ENCODE results near the gene KRT37. TPM values are rescaled to one million over a fixed set of nuclear protein-coding genes. Genes with fewer than 3 reads are reported as not detected.

KRT37 gene
- total and polyA plus RNA-seq, 2 of the 13 experiments (the other 11 are each of a cell fraction or from before 2014, with no cell fraction given) = 0.69 TPM; not detected in 1

GRCh38 chr17:41415833-41416335 is 8.5 kb downstream of the KRT37 start (continued):
- TF ChIP-seq ZNF280B (CRISPR knock-in tag; IDR thresholded peaks at IDR 0.05; ENCODE audit: borderline replicate concordance) (no peak), MLLT10 (CRISPR knock-in tag; IDR thresholded peaks at IDR 0.05) (no peak), ZNF589 (CRISPR knock-in tag; conservative IDR thresholded peaks at IDR 0.05) (no peak), ZBTB42 (CRISPR knock-in tag; IDR thresholded peaks at IDR 0.05) (no peak), ZNF569 (CRISPR knock-in tag; IDR thresholded peaks at IDR 0.05; ENCODE audit: borderline replicate concordance) (no peak), ZNF639 (CRISPR knock-in tag; conservative IDR thresholded peaks at IDR 0.05) (0 out of 2 replicates have a peak, but pooled peaks have one; percentile 46), CEBPB (IDR thresholded peaks at IDR 0.05; ENCODE audit: borderline replicate concordance, low read depth, low read length) (no peak), MLX (CRISPR knock-in tag; IDR thresholded peaks at IDR 0.05) (peak; percentile 61), ZNF30 (CRISPR knock-in tag; IDR thresholded peaks at IDR 0.05) (no peak), ZNF564 (CRISPR knock-in tag; IDR thresholded peaks at IDR 0.05) (no peak), ATF3 (CRISPR knock-in tag; IDR thresholded peaks at IDR 0.05) (peak; percentile 61; the same call in 1 of the 2 replicates), NPAS2 (CRISPR knock-in tag; IDR thresholded peaks at IDR 0.05; ENCODE audit: borderline replicate concordance) (no peak), ZNF773 (CRISPR knock-in tag; IDR thresholded peaks at IDR 0.05; ENCODE audit: borderline replicate concordance) (no peak), BATF2 (CRISPR knock-in tag; IDR thresholded peaks at IDR 0.05) (no peak), ZNF660 (CRISPR knock-in tag; IDR thresholded peaks at IDR 0.05; ENCODE audit: borderline replicate concordance, low read depth) (no peak), ZNF891 (CRISPR knock-in tag; IDR thresholded peaks at IDR 0.05) (no peak), AKAP8 (CRISPR knock-in tag; IDR thresholded peaks at IDR 0.05) (no peak), ZBTB49 (CRISPR knock-in tag; IDR thresholded peaks at IDR 0.05; ENCODE audit: borderline replicate concordance) (no peak), CREBL2 (CRISPR knock-in tag; IDR thresholded peaks at IDR 0.05; ENCODE audit: borderline replicate concordance) (no peak), NFIC (IDR thresholded peaks at IDR 0.05; ENCODE audit: low read length) (no peak), IRF1 (CRISPR knock-in tag; IDR thresholded peaks at IDR 0.05; ENCODE audit: low read depth) (no peak), ZIK1 (CRISPR knock-in tag; IDR thresholded peaks at IDR 0.05; ENCODE audit: borderline replicate concordance, low read depth) (no peak), ZNF713 (CRISPR knock-in tag; IDR thresholded peaks at IDR 0.05) (no peak)

All from HepG2 (cell line).